Right lobe of liver (tissue), 6 donors: ENCODE results near the gene TARBP1. TPM values are rescaled to one million over a fixed set of nuclear protein-coding genes. Genes with fewer than 3 reads are reported as not detected.

Experiments used
- ATAC-seq, 4 donors: fragments of 200-7000 bp; cut with Tn5 transposase; one replicate each; pipeline ENCODE4 v1.9.1; 2020; ENCODE audit warnings: mild to moderate bottlenecking in 4 of 4, moderate library complexity in 4 of 4
- DNase-seq, 3 donors: peaks; one replicate each; pipeline ENCODE4 v3.0.0-alpha.2; 2020
- H3K27ac ChIP-seq, 3 donors: fragments of 200-600 bp; one replicate each; pipeline ENCODE4 v1.8.0; 2022
- H3K27me3 ChIP-seq, 2 donors: fragments of 200-600 bp; one replicate each; pipeline ENCODE4 v1.8.0; 2022
- H3K36me3 ChIP-seq, 4 donors: fragments of 200-600 bp; sonication (generic) in 1 of 4; one replicate each; pipeline versions ENCODE4 v1.5.1 to v1.8.0; 2017 to 2022; ENCODE audit warnings: control low read depth in 1 of 4
- H3K4me1 ChIP-seq, 4 donors: fragments of 200-600 bp; sonication (generic) in 1 of 4; one replicate each; pipeline versions ENCODE4 v1.5.1 to v1.8.0; 2017 to 2022; ENCODE audit warnings: control low read depth in 1 of 4
- H3K4me3 ChIP-seq, 3 donors: fragments of 200-600 bp; one replicate each; pipeline ENCODE4 v1.8.0; 2022
- H3K9me3 ChIP-seq, 4 donors: fragments of 200-600 bp; sonication (generic) in 1 of 4; one replicate each; pipeline versions ENCODE4 v1.5.1 to v1.8.0; 2017 to 2022; ENCODE audit warnings: control low read depth in 1 of 4
- CTCF ChIP-seq, 4 donors: fragments of 200-600 bp in 3 of 4; fragments of 450-650 bp in 1 of 4; IDR thresholded peaks; one replicate each; pipeline versions ENCODE4 v1.5.1 to v1.8.0; 2016 to 2022; ENCODE audit warnings: antibody characterized with exemption in 4 of 4, mild to moderate bottlenecking in 2 of 4
- POLR2A ChIP-seq: fragments of 450-650 bp; IDR thresholded peaks from one replicate; pipeline ENCODE4 v1.6.1; 2017; ENCODE audit warnings: antibody characterized with exemption, mild to moderate bottlenecking
- WGBS: methylation state at CpG from one replicate; pipeline ENCODE4 v1.1.6; 2018; ENCODE audit warnings: low coverage, low lambda C conversion rate; ENCODE audit not compliant: insufficient coverage; ENCODE audit errors: missing lambda C conversion rate; 5-methylcytosine and 5-hydroxymethylcytosine counted together
- intact Hi-C, 2 donors: fragments of 100-400 bp; cut with DNase I; formaldehyde crosslinking; loops; one replicate each; pipeline versions ENCODE4 v1.11.2 to v1.14.1; 2022
- total RNA-seq, 6 experiments: library from RNA; depleted of rRNA in 2 of 6; stranded (reverse); fragments of >200 nt in 2 of 6; fragmentation: NEBNext Ultra II Directional in 3 of 6; extraction: Animal tissue kit (Norgen Biotek cat#: 25700) in 3 of 6; gene quantifications; one replicate each; pipeline versions ENCODE4 v1.1.0 to v1.2.4, GENCODE V29; 2016 to 2023
- donor health status: DM: no; HTN: yes; CAD: no.
- donor health status: DM: no; HTN: no; CAD: no.
- donor health status: DM: no; HTN: no; CAD: no.
- donor health status: DM: no; HTN: yes; CAD: no.
- donor health status: DM: no; HTN: yes; CAD: no.

TARBP1 gene
- total RNA-seq, 6 experiments from 2014 or later: 7.2 to 16.7 (median 8.0) TPM

GRCh38 chr1:234409328-234409727, 69.7 kb downstream of the TARBP1 start:
- intact Hi-C loops: no loop called here
- DNase-seq (no peak), ATAC-seq (no peak)
- no peaks in the 10 kb centered on the region for H3K4me1 ChIP-seq
- 81% methylated on average over 5 of the region's 5 CpGs for WGBS
- H3K4me3 ChIP-seq: no peak overlapping the region
- TF ChIP-seq CTCF (IDR thresholded peaks at IDR 0.05): no peak
- TF ChIP-seq POLR2A: no peak
- H3K27me3 ChIP-seq: no peaks in the 10 kb centered on the region
- H3K27ac ChIP-seq: no peak overlapping the region
- H3K36me3 ChIP-seq: no peaks in the 10 kb centered on the region
- H3K9me3 ChIP-seq: no peaks in the 10 kb centered on the region

- H3K36me3 ChIP-seq: no peaks in the 10 kb centered on the region
- DNase-seq (no peak), ATAC-seq (no peak)
- H3K4me3 ChIP-seq: no peak overlapping the region
- no peaks in the 10 kb centered on the region for H3K4me1 ChIP-seq
- H3K27me3 ChIP-seq: no peaks in the 10 kb centered on the region
- WGBS: 88% methylated on average over 9 of the region's 9 CpGs
- H3K9me3 ChIP-seq: no peaks in the 10 kb centered on the region
- intact Hi-C loops: no loop called here
- TF ChIP-seq CTCF (IDR thresholded peaks at IDR 0.05) (no peak), POLR2A (no peak)
- no peak overlapping the region for H3K27ac ChIP-seq
Measured at GRCh38 chr1:234408757-234409156, 70.2 kb downstream of the TARBP1 start.

GRCh38 chr1:234406871-234407270, 72.1 kb downstream of the TARBP1 start:
- DNase-seq: no peak
- Histone ChIP-seq H3K27ac (no peak overlapping the region), H3K4me3 (no peak overlapping the region), H3K36me3 (no peaks in the 10 kb centered on the region), H3K9me3 (no peaks in the 10 kb centered on the region), H3K27me3 (no peaks in the 10 kb centered on the region), H3K4me1 (no peaks in the 10 kb centered on the region)
- 86% methylated on average over 2 of the region's 4 CpGs for WGBS
- TF ChIP-seq CTCF (IDR thresholded peaks at IDR 0.05): no peak
- TF ChIP-seq POLR2A: no peak
- ATAC-seq: no peak
- intact Hi-C loops: no loop called here

GRCh38 chr1:234405676-234406075, 73.3 kb downstream of the TARBP1 start:
- Histone ChIP-seq H3K36me3 (no peaks in the 10 kb centered on the region), H3K9me3 (no peaks in the 10 kb centered on the region), H3K27me3 (no peaks in the 10 kb centered on the region), H3K27ac (no peak overlapping the region), H3K4me3 (no peak overlapping the region), H3K4me1 (peaks cover 0 to 4% (median 2%) of the 10 kb centered on the region in 4 donors)
- no peak for TF ChIP-seq POLR2A
- no peak for TF ChIP-seq CTCF (IDR thresholded peaks at IDR 0.05)
- no peak for ATAC-seq
- intact Hi-C loops: no loop called here
- DNase-seq: no peak
- WGBS: 97% methylated on average over 4 of the region's 6 CpGs

GRCh38 chr1:234402939-234403338, 76.0 kb downstream of the TARBP1 start:
- no peak for ATAC-seq
- intact Hi-C loops: no loop called here

More at GRCh38 chr1:234402939-234403338, 76.0 kb downstream of the TARBP1 start:
- H3K4me1 ChIP-seq: peaks cover 0 to 9% (median 2%) of the 10 kb centered on the region in 4 donors
- no peak overlapping the region for H3K4me3 ChIP-seq
- H3K36me3 ChIP-seq: no peaks in the 10 kb centered on the region
- H3K27ac ChIP-seq: no peak overlapping the region
- TF ChIP-seq CTCF (IDR thresholded peaks at IDR 0.05) (no peak), POLR2A (no peak)
- no peaks in the 10 kb centered on the region for H3K27me3 ChIP-seq
- WGBS: 80% methylated on average over 3 of the region's 3 CpGs
- no peak for DNase-seq
- no peaks in the 10 kb centered on the region for H3K9me3 ChIP-seq
